HCT116 (cell line): ENCODE measurements around the gene TMEM271. TPM values are rescaled to one million over a fixed set of nuclear protein-coding genes. Genes with fewer than 3 reads are reported as not detected.

Experiments
- ATAC-seq: fragments of 200-7000 bp; cut with Tn5 transposase; 2 replicates; pipeline ENCODE4 v1.9.1; 2020; ENCODE audit warnings: mild to moderate bottlenecking, moderate library complexity
- BruUV-seq: library from RNA; stranded (reverse); fragments of 400-500 nt; replicated peaks from 2 replicates; lab custom pipeline; 2021; lab: Mats Ljungman, UMichigan
- CTCF ChIA-PET: fragments of 300-600 bp; sonication (Branson Sonifier 250); formaldehyde crosslinking; loops from one replicate; lab custom pipeline; 2021; ENCODE audit warnings: antibody characterized with exemption; lab: Charles Lee
- POLR2A ChIA-PET: fragments of 300-600, 350-600 bp; sonication (Branson Sonifier 250); formaldehyde crosslinking; loops from one replicate; lab custom pipeline; 2021; ENCODE audit warnings: antibody characterized with exemption; lab: Charles Lee
- RAD21 ChIA-PET, 2 experiments: fragments of 300-600 bp; sonication (Branson Sonifier 250); formaldehyde crosslinking; loops; one replicate each; lab custom pipeline; 2023; ENCODE audit warnings: low total read pairs in 2 of 2; ENCODE audit not compliant: uncharacterized antibody in 2 of 2, unreplicated experiment in 2 of 2, low non-redundant PET in 1 of 2; lab: Charles Lee
- DNase-seq: peaks from one replicate; pipeline ENCODE4 v3.0.0-alpha.2; 2010; ENCODE audit warnings: low read depth, low spot score
- H2AFZ ChIP-seq: fragments of 200-600 bp; shearing (Covaris generic), sonication (generic); 2 replicates; pipeline ENCODE4 v1.6.1; 2017; ENCODE audit warnings: low read depth, mixed run types, mixed read lengths, antibody characterized with exemption, low read length; ENCODE audit not compliant: poor library complexity, severe bottlenecking
- H3K27ac ChIP-seq: 2 replicates; pipeline ENCODE4 v1.5.1; 2012; ENCODE audit warnings: low read depth, low read length
- H3K27me3 ChIP-seq: fragments of 200-600 bp; sonication (generic); 2 replicates; pipeline ENCODE4 v1.6.1; 2016; ENCODE audit warnings: mixed run types, low read length, mixed read lengths; ENCODE audit not compliant: insufficient read depth
- H3K36me3 ChIP-seq, 2 experiments: fragments of 200-500 bp in 1 of 2; fragments of 200-600 bp in 1 of 2; sonication (Bioruptor generic) in 1 of 2; sonication (generic) in 1 of 2; 2 replicates each; pipeline versions ENCODE4 v1.5.1 to v1.6.1; 2014 to 2016; ENCODE audit warnings: low read length in 2 of 2, inconsistent platforms in 1 of 2, mixed read lengths in 1 of 2, mixed run types in 1 of 2; ENCODE audit not compliant: insufficient read depth in 2 of 2, control insufficient read depth in 1 of 2
- H3K4me1 ChIP-seq, 2 experiments: fragments of 200-600 bp in 1 of 2; sonication (generic) in 1 of 2; 2 replicates each; pipeline versions ENCODE4 v1.5.1 to v1.6.1; 2012 to 2017; ENCODE audit warnings: low read length in 2 of 2, inconsistent platforms in 1 of 2, mild to moderate bottlenecking in 1 of 2, mixed read lengths in 1 of 2, mixed run types in 1 of 2, moderate library complexity in 1 of 2; ENCODE audit not compliant: insufficient read depth in 2 of 2, control insufficient read depth in 1 of 2
- H3K4me2 ChIP-seq: fragments of 200-600 bp; sonication (generic); 2 replicates; pipeline ENCODE4 v1.6.1; 2017; ENCODE audit warnings: mixed run types, low read length, mixed read lengths
- H3K4me3 ChIP-seq, 2 experiments: fragments of 200-600 bp in 1 of 2; sonication (generic) in 1 of 2; replicated peaks in 1 of 2; 2 replicates each; pipeline ENCODE4 v1.5.1; 2011 to 2016; ENCODE audit warnings: low read length in 2 of 2, control low read depth in 1 of 2, low read depth in 1 of 2, mild to moderate bottlenecking in 1 of 2, mixed read lengths in 1 of 2, mixed run types in 1 of 2
- H3K79me2 ChIP-seq: fragments of 200-600 bp; sonication (generic); 2 replicates; pipeline ENCODE4 v1.6.1; 2017; ENCODE audit warnings: mild to moderate bottlenecking, mixed run types, low read length, moderate library complexity, mixed read lengths; ENCODE audit not compliant: insufficient read depth
- H3K9ac ChIP-seq: fragments of 200-600 bp; sonication (generic); 2 replicates; pipeline ENCODE4 v1.6.1; 2016; ENCODE audit warnings: low read length, mixed read lengths
- H3K9me2 ChIP-seq: fragments of 200-600 bp; sonication (generic), shearing (Covaris generic); 2 replicates; pipeline ENCODE4 v1.6.1; 2017; ENCODE audit warnings: mixed run types, mild to moderate bottlenecking, moderate library complexity; ENCODE audit not compliant: insufficient read depth
- H3K9me3 ChIP-seq, 2 experiments: fragments of 200-500 bp in 1 of 2; fragments of 200-600 bp in 1 of 2; sonication (Bioruptor generic) in 1 of 2; sonication (generic) in 1 of 2; 2 replicates each; pipeline ENCODE4 v1.6.1; 2014 to 2017; ENCODE audit warnings: low read length in 2 of 2, mixed read lengths in 2 of 2, inconsistent platforms in 1 of 2, low read depth in 1 of 2, mild to moderate bottlenecking in 1 of 2, mixed run types in 1 of 2, moderate library complexity in 1 of 2; ENCODE audit not compliant: control insufficient read depth in 1 of 2, insufficient read depth in 1 of 2
- H4K20me1 ChIP-seq: fragments of 200-600 bp; sonication (generic), shearing (Covaris generic); 2 replicates; pipeline ENCODE4 v1.6.1; 2017; ENCODE audit warnings: mixed run types, mild to moderate bottlenecking, moderate library complexity; ENCODE audit not compliant: insufficient read depth
- CBX3 ChIP-seq: IDR thresholded peaks from 2 replicates; pipeline ENCODE4 v1.6.1; 2012; ENCODE audit warnings: low read depth
- CEBPB ChIP-seq: IDR thresholded peaks from 2 replicates; pipeline ENCODE4 v1.6.1; 2012; ENCODE audit warnings: low read depth
- ELF1 ChIP-seq: IDR thresholded peaks from 2 replicates; pipeline ENCODE4 v1.6.1; 2012; ENCODE audit warnings: low read depth, borderline replicate concordance
- EZH2 ChIP-seq: fragments of 200-600 bp; sonication (generic); IDR thresholded peaks from 2 replicates; pipeline ENCODE4 v1.6.1; 2017; ENCODE audit warnings: antibody characterized with exemption, mixed run types
- EZH2phosphoT487 ChIP-seq: fragments of 200-600 bp; IDR thresholded peaks from 2 replicates; pipeline ENCODE4 v1.6.1; 2018; ENCODE audit warnings: antibody characterized with exemption, borderline replicate concordance
- FOSL1 ChIP-seq: IDR thresholded peaks from 2 replicates; pipeline ENCODE4 v1.6.1; 2012; ENCODE audit warnings: low read depth
- JUND ChIP-seq: IDR thresholded peaks from 2 replicates; pipeline ENCODE4 v1.6.1; 2012
- POLR2AphosphoS5 ChIP-seq: IDR thresholded peaks from 2 replicates; pipeline ENCODE4 v1.6.1; 2011; ENCODE audit warnings: mild to moderate bottlenecking, low read depth, low read length, moderate library complexity
- RAD21 ChIP-seq: IDR thresholded peaks from 2 replicates; pipeline ENCODE4 v1.6.1; 2012; ENCODE audit warnings: low read depth, mild to moderate bottlenecking
- SP1 ChIP-seq: IDR thresholded peaks from 2 replicates; pipeline ENCODE4 v1.6.1; 2012; ENCODE audit warnings: low read depth
- intact Hi-C: fragments of 100-400 bp; cut with micrococcal nuclease; formaldehyde crosslinking; loops from 2 replicates; pipeline ENCODE4 v1.10.0; 2022
- total RNA-seq: library from RNA; stranded (reverse); gene quantifications from one replicate; pipeline ENCODE4 v1.2.1, GENCODE V29; 2021; ENCODE audit not compliant: unreplicated experiment
- TF ChIP-seq, protein P1 (sequence below): IDR thresholded peaks from 2 replicates; pipeline ENCODE4 v1.6.1; 2011; ENCODE audit warnings: mild to moderate bottlenecking, low read length, moderate library complexity; ENCODE audit not compliant: insufficient replicate concordance; ENCODE audit errors: extremely low read depth
- TF ChIP-seq, protein P2 (sequence below): IDR thresholded peaks from 2 replicates; pipeline ENCODE4 v1.6.1; 2012; ENCODE audit warnings: low read depth
- TF ChIP-seq, protein P3 (sequence below): IDR thresholded peaks from 2 replicates; pipeline ENCODE4 v1.6.1; 2012
- TF ChIP-seq, protein P4 (sequence below): IDR thresholded peaks from 2 replicates; pipeline ENCODE4 v1.6.1; 2012

The TMEM271 gene
- total RNA-seq, 1 experiment from 2014 or later, result not detected

DNA sequence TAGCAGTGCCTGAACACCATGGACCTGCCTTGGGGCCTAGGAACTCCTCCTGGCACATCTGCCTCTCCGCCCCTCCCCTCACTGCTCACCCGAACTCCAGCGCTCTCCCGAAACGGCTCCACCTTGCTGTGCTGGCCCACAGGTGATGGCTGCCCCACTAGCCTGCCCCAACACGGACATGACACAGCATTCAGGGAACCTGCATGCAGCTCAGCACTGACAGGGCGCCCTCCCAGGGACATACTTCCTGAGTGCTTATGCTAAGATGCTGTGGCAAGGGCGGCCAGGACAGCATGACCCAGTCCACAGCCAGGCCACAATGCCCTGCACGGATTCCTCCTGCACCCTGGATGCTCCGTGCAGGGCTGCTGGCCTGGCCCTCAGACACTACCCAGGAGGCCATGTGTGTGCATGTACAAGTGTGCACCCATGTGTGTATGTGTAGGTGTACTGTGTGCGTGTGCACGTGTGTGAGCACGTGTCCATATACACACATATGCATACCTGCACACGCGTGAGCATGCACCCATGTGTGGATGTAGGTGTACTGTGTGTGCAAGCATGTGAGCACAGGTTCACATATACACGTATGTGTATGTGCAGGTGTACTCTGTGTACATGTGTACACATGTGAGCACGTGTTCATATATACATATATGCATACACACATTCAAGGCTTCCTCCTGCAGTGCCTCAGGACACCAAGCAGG, 6.0 kb downstream of the TMEM271 start:
- DNase-seq, result no peak
- Histone ChIP-seq H3K9me3 (peaks cover 0 to 4% of the 10 kb centered on the region in 2 experiments; a peak in 1 of 4 replicates), H3K4me3 (no peak overlapping the region), H3K36me3 (no peaks in the 10 kb centered on the region), H2AFZ (no peak overlapping the region), H3K27me3 (no peaks in the 10 kb centered on the region), H3K4me1 (no peaks in the 10 kb centered on the region), H3K27ac (no peak overlapping the region), H3K4me2 (no peak overlapping the region), H3K9me2 (no peaks in the 10 kb centered on the region), H3K79me2 (no peaks in the 10 kb centered on the region), H4K20me1 (no peaks in the 10 kb centered on the region), H3K9ac (no peak overlapping the region)
- no TSS peak for BruUV-seq
- POLR2A ChIA-PET, result no interaction called here
- ATAC-seq, result no peak
- CTCF ChIA-PET, result no interaction called here
- intact Hi-C loops, result no loop called here
- RAD21 ChIA-PET, result no interaction called here
- no peak for TF ChIP-seq EZH2
- no peak for TF ChIP-seq RAD21
- TF ChIP-seq, protein P1, sequence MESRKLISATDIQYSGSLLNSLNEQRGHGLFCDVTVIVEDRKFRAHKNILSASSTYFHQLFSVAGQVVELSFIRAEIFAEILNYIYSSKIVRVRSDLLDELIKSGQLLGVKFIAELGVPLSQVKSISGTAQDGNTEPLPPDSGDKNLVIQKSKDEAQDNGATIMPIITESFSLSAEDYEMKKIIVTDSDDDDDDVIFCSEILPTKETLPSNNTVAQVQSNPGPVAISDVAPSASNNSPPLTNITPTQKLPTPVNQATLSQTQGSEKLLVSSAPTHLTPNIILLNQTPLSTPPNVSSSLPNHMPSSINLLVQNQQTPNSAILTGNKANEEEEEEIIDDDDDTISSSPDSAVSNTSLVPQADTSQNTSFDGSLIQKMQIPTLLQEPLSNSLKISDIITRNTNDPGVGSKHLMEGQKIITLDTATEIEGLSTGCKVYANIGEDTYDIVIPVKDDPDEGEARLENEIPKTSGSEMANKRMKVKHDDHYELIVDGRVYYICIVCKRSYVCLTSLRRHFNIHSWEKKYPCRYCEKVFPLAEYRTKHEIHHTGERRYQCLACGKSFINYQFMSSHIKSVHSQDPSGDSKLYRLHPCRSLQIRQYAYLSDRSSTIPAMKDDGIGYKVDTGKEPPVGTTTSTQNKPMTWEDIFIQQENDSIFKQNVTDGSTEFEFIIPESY, result no peak
- TF ChIP-seq ELF1, result no peak
- TF ChIP-seq JUND, result no peak
- no peak for TF ChIP-seq SP1

DNA sequence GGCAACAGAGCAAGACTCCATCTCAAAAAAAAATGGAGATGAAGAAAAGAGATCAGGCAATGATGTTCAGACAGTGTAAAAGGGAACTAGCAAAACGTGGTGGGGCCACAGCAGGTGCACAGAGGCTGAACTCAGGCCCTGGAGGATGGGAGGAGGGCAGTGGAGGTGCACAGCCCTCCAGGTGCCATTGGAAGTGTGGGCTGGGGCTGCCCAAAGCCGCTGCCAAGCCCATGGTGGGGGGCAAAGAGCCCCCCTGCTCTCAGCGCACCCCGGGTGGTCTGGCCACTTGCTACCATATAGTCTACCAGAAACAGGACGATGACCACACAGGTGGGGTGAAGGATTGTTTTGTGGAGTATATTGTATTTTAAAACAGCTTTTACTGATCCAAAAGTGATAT, 7.1 kb downstream of the TMEM271 start:
- Histone ChIP-seq H3K4me1 (no peaks in the 10 kb centered on the region), H3K27me3 (no peaks in the 10 kb centered on the region), H3K79me2 (no peaks in the 10 kb centered on the region), H3K4me3 (no peak overlapping the region), H3K4me2 (no peak overlapping the region), H2AFZ (no peak overlapping the region), H3K9ac (no peak overlapping the region), H4K20me1 (no peaks in the 10 kb centered on the region), H3K36me3 (no peaks in the 10 kb centered on the region), H3K9me2 (no peaks in the 10 kb centered on the region), H3K27ac (no peak overlapping the region), H3K9me3 (peaks cover 0 to 4% of the 10 kb centered on the region in 2 experiments; a peak in 1 of 4 replicates)
- no TSS peak for BruUV-seq
- intact Hi-C loops, result no loop called here
- ChIA-PET RAD21 (no interaction called here), CTCF (no interaction called here), POLR2A (no interaction called here)
- ATAC-seq, result no peak
- DNase-seq, result no peak
- TF ChIP-seq, protein P2, sequence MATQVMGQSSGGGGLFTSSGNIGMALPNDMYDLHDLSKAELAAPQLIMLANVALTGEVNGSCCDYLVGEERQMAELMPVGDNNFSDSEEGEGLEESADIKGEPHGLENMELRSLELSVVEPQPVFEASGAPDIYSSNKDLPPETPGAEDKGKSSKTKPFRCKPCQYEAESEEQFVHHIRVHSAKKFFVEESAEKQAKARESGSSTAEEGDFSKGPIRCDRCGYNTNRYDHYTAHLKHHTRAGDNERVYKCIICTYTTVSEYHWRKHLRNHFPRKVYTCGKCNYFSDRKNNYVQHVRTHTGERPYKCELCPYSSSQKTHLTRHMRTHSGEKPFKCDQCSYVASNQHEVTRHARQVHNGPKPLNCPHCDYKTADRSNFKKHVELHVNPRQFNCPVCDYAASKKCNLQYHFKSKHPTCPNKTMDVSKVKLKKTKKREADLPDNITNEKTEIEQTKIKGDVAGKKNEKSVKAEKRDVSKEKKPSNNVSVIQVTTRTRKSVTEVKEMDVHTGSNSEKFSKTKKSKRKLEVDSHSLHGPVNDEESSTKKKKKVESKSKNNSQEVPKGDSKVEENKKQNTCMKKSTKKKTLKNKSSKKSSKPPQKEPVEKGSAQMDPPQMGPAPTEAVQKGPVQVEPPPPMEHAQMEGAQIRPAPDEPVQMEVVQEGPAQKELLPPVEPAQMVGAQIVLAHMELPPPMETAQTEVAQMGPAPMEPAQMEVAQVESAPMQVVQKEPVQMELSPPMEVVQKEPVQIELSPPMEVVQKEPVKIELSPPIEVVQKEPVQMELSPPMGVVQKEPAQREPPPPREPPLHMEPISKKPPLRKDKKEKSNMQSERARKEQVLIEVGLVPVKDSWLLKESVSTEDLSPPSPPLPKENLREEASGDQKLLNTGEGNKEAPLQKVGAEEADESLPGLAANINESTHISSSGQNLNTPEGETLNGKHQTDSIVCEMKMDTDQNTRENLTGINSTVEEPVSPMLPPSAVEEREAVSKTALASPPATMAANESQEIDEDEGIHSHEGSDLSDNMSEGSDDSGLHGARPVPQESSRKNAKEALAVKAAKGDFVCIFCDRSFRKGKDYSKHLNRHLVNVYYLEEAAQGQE, result no peak
- TF ChIP-seq EZH2phosphoT487 (no peak), CEBPB (no peak), CBX3 (no peak), FOSL1 (no peak), POLR2AphosphoS5 (no peak)
- TF ChIP-seq, protein P3, sequence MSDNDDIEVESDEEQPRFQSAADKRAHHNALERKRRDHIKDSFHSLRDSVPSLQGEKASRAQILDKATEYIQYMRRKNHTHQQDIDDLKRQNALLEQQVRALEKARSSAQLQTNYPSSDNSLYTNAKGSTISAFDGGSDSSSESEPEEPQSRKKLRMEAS, result no peak
- TF ChIP-seq, protein P4, sequence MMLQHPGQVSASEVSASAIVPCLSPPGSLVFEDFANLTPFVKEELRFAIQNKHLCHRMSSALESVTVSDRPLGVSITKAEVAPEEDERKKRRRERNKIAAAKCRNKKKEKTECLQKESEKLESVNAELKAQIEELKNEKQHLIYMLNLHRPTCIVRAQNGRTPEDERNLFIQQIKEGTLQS, result no peak
